Endothelial cell of umbilical vein (primary cell): ENCODE measurements around the gene SVIL. TPM values are rescaled to one million over a fixed set of nuclear protein-coding genes. Genes with fewer than 3 reads are reported as not detected.

Source experiments
- BruUV-seq: library from RNA; stranded (reverse); fragments of 400-500 nt; replicated peaks from 2 replicates; lab custom pipeline; 2021; lab: Mats Ljungman, UMichigan
- CTCF ChIA-PET: fragments of 300-600, 350-600 bp; sonication (Branson Sonifier 250); formaldehyde crosslinking; loops from one replicate; lab custom pipeline; 2021; ENCODE audit warnings: antibody characterized with exemption, inconsistent platforms; lab: Charles Lee
- POLR2A ChIA-PET: fragments of 300-600, 350-600 bp; sonication (Branson Sonifier 250); formaldehyde crosslinking; loops from one replicate; lab custom pipeline; 2021; ENCODE audit warnings: antibody characterized with exemption, inconsistent platforms; lab: Charles Lee
- DNase-seq: peaks from one replicate; pipeline ENCODE4 v3.0.0-alpha.2; 2011; ENCODE audit warnings: low read depth, low spot score
- FAIRE-seq: peaks from 2 replicates; lab custom pipeline; 2011; peaks lifted over from hg19 to GRCh38; lab: Jason Lieb, UNC
- H2AFZ ChIP-seq: 2 replicates; pipeline ENCODE4 v1.6.0; 2012; ENCODE audit warnings: low read depth, low read length, control low read depth, inconsistent platforms
- H3K27ac ChIP-seq: 2 replicates; pipeline ENCODE4 v1.5.1; 2011; ENCODE audit warnings: low read depth, mild to moderate bottlenecking, control low read depth, low read length, moderate library complexity; ENCODE audit not compliant: insufficient read depth
- H3K27me3 ChIP-seq, 2 experiments: 2 replicates each; pipeline versions ENCODE4 v1.6.0 to v1.6.1; 2011; ENCODE audit warnings: low read length in 2 of 2, mixed read lengths in 1 of 2; ENCODE audit not compliant: control insufficient read depth in 2 of 2, insufficient read depth in 2 of 2
- H3K36me3 ChIP-seq, 2 experiments: 2 replicates in 1 of 2; 3 replicates in 1 of 2; pipeline ENCODE4 v1.5.1; 2011; ENCODE audit warnings: low read length in 2 of 2, mild to moderate bottlenecking in 1 of 2, moderate library complexity in 1 of 2; ENCODE audit not compliant: control insufficient read depth in 2 of 2, insufficient read depth in 2 of 2; ENCODE audit errors: extremely low read depth in 1 of 2
- H3K4me1 ChIP-seq: 3 replicates; pipeline ENCODE4 v1.5.1; 2011; ENCODE audit warnings: mild to moderate bottlenecking, low read length; ENCODE audit not compliant: control insufficient read depth, insufficient read depth; ENCODE audit errors: extremely low read depth
- H3K4me2 ChIP-seq: 2 replicates; pipeline ENCODE4 v1.6.1; 2011; ENCODE audit warnings: low read length, control low read depth, mixed read lengths; ENCODE audit not compliant: insufficient read depth
- H3K4me3 ChIP-seq, 3 experiments: fragments of 200-600 bp in 1 of 3; sonication (generic), shearing (Covaris generic) in 1 of 3; replicated peaks in 1 of 3; 2 replicates each; pipeline ENCODE4 v1.5.1; 2011 to 2016; ENCODE audit warnings: control low read depth in 3 of 3, low read length in 3 of 3, mild to moderate bottlenecking in 2 of 3, inconsistent platforms in 1 of 3, low read depth in 1 of 3, moderate library complexity in 1 of 3; ENCODE audit not compliant: insufficient read depth in 1 of 3
- H3K79me2 ChIP-seq: 2 replicates; pipeline ENCODE4 v1.6.0; 2012; ENCODE audit warnings: low read length, inconsistent platforms; ENCODE audit not compliant: control insufficient read depth, insufficient read depth
- H3K9ac ChIP-seq: replicated peaks from 2 replicates; pipeline ENCODE3; 2011; ENCODE audit warnings: low read length, control low read depth; ENCODE audit not compliant: insufficient read depth; ENCODE audit errors: extremely low read depth
- H3K9me1 ChIP-seq: replicated peaks from 3 replicates; pipeline ENCODE4 v1.6.0; 2011; ENCODE audit warnings: mild to moderate bottlenecking, low read length; ENCODE audit not compliant: control insufficient read depth, insufficient read depth; ENCODE audit errors: extremely low read depth
- H3K9me3 ChIP-seq: replicated peaks from 2 replicates; pipeline ENCODE4 v1.5.1; 2012; ENCODE audit warnings: low read length, inconsistent platforms; ENCODE audit not compliant: control insufficient read depth, insufficient read depth
- H4K20me1 ChIP-seq: replicated peaks from 2 replicates; pipeline ENCODE3; 2011; ENCODE audit warnings: mild to moderate bottlenecking, low read length; ENCODE audit not compliant: control insufficient read depth, insufficient read depth; ENCODE audit errors: extremely low read depth
- GATA2 ChIP-seq: IDR thresholded peaks from 2 replicates; pipeline ENCODE4 v1.7.0; 2011; ENCODE audit warnings: low read depth, mild to moderate bottlenecking, moderate library complexity, mixed read lengths, low read length; ENCODE audit not compliant: insufficient read length, insufficient read depth
- JUN ChIP-seq: IDR thresholded peaks from 2 replicates; pipeline ENCODE4 v1.6.1; 2011; ENCODE audit warnings: borderline replicate concordance, low read depth; ENCODE audit not compliant: insufficient read length, insufficient read depth
- dilution Hi-C: fragments of 300-500 bp; cut with MboI; formaldehyde crosslinking; loops from one replicate; pipeline ENCODE4 v1.15.0; 2019; ENCODE audit warnings: low sequenced_read_pairs; ENCODE audit not compliant: extremely low pct_ligation_motif_present
- intact Hi-C: fragments of 100-400 bp; cut with micrococcal nuclease; formaldehyde crosslinking; loops from one replicate; pipeline ENCODE4 v1.10.0; 2022
- polyA plus RNA-seq, 4 experiments: library from polyadenylated mRNA; depleted of rRNA in 3 of 4; stranded (reverse) in 3 of 4; unstranded in 1 of 4; fragments of >200 nt; gene quantifications; 2 replicates each; pipeline versions ENCODE4 v1.2.1 to v1.2.3, GENCODE V29; 2011 to 2012; ENCODE audit warnings: missing spikeins in 1 of 4
- total RNA-seq: library from RNA; stranded (reverse); gene quantifications from 2 replicates; pipeline ENCODE4 v1.2.3, GENCODE V29; 2021

The SVIL gene
- total and polyA plus RNA-seq, 2 donors (not counting 3 experiments of a cell fraction or from before 2014, with no cell fraction given) = 22.6 to 70.7 TPM

DNA sequence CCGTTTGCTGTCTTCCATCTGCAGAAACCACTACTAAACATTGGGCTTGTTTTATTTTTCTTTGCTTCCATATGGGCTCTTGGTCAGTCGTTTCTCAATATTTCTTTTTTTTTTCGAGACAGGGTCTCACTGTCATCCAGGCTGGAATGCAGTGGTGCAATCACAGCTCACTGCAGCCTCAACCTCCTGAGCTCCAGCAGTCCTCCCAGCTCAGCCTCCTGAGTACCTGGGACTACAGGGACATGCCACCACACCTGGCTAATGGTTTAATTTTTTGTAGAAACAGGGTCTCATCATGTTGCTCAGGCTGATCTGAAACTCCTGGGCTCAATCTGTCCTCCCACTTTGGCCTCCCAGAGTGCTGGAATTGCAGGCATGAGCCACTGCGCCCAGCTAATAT is 182.8 kb downstream of the SVIL start:
- no TSS peak for BruUV-seq
- H3K4me1 ChIP-seq = no peaks in the 10 kb centered on the region
- H3K36me3 ChIP-seq = peaks cover 0 to 7% of the 10 kb centered on the region in 2 experiments
- no peaks in the 10 kb centered on the region for H3K9me1 ChIP-seq
- FAIRE-seq = no peak
- no peak overlapping the region for H3K4me3 ChIP-seq
- intact Hi-C loops (no loop called here), dilution Hi-C loops (no loop called here)
- TF ChIP-seq GATA2 = no peak
- ChIA-PET POLR2A (no interaction called here), CTCF (interaction anchor here (1.6 kb wide), 1 partner anchor 66 kb away, joined by 4 read pairs; no protein-coding TSS in a partner anchor)
- no peak overlapping the region for H2AFZ ChIP-seq
- no peaks in the 10 kb centered on the region for H3K9me3 ChIP-seq
- no peak for DNase-seq
- no peaks in the 10 kb centered on the region for H3K27me3 ChIP-seq
- no peak overlapping the region for H3K9ac ChIP-seq
- no peak overlapping the region for H3K4me2 ChIP-seq
- H3K79me2 ChIP-seq = peaks cover 2% of the 10 kb centered on the region
- no peaks in the 10 kb centered on the region for H4K20me1 ChIP-seq
- H3K27ac ChIP-seq = no peak overlapping the region

DNA sequence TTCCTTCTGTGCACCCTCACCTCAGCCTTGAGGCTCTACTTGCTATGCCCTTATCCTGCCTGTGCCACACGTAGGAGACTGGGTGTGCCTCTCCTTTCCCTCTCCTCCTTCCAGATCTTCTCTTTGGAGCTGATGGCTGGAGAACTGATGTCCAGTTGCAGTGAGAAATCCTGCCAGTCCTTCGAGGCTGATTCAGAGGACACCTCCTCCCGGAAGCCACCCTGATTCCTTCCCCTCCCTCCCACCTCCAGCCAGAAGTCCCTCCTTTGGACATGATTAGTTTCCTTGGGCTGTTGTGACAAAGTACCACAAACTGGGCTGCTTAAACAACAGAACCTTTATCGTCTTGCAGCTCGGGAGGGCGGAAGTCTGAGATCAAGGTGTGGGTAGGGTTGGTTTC is 184.4 kb downstream of the SVIL start:
- TF ChIP-seq JUN (no peak), GATA2 (no peak)
- no peaks in the 10 kb centered on the region for H3K4me1 ChIP-seq
- H2AFZ ChIP-seq = no peak overlapping the region
- H3K9me3 ChIP-seq = no peaks in the 10 kb centered on the region
- H3K4me2 ChIP-seq = no peak overlapping the region
- DNase-seq (no peak), FAIRE-seq (no peak)
- H3K27me3 ChIP-seq = no peaks in the 10 kb centered on the region
- H3K9ac ChIP-seq = no peak overlapping the region
- ChIA-PET POLR2A (no interaction called here), CTCF (no interaction called here)
- peaks cover 5% of the 10 kb centered on the region for H3K79me2 ChIP-seq
- no TSS peak for BruUV-seq
- H3K9me1 ChIP-seq = no peaks in the 10 kb centered on the region
- no peaks in the 10 kb centered on the region for H4K20me1 ChIP-seq
- H3K36me3 ChIP-seq = peaks cover 0 to 3% of the 10 kb centered on the region in 2 experiments
- dilution Hi-C loops = no loop called here
- intact Hi-C loops = no loop called here
- no peak overlapping the region for H3K4me3 ChIP-seq
- no peak overlapping the region for H3K27ac ChIP-seq
